Neuronal stem cell (in vitro differentiated cells): ENCODE results near the gene DAPK1.

Experiments used
- DNase-seq: peaks from one replicate; pipeline ENCODE4 v3.0.0-alpha.2; 2013; ENCODE audit warnings: low spot score
- H2AFZ ChIP-seq: one replicate; pipeline ENCODE4 v1.6.1; 2013; ENCODE audit warnings: mild to moderate bottlenecking, low read length, inconsistent platforms
- H2AK5ac ChIP-seq: 2 replicates; pipeline ENCODE4 v1.6.1; 2013; ENCODE audit warnings: low read depth, mild to moderate bottlenecking, inconsistent platforms, low read length, moderate library complexity, mixed read lengths
- H2BK120ac ChIP-seq: 2 replicates; pipeline ENCODE4 v1.6.1; 2013; ENCODE audit warnings: low read depth, mild to moderate bottlenecking, inconsistent platforms, low read length, moderate library complexity, mixed read lengths
- H2BK12ac ChIP-seq: one replicate; pipeline ENCODE4 v1.6.1; 2013; ENCODE audit warnings: low read length, inconsistent platforms
- H2BK15ac ChIP-seq: 2 replicates; pipeline ENCODE4 v1.6.1; 2013; ENCODE audit warnings: mild to moderate bottlenecking, low read length, inconsistent platforms, mixed read lengths
- H2BK5ac ChIP-seq: one replicate; pipeline ENCODE4 v1.6.1; 2013; ENCODE audit warnings: inconsistent platforms, mild to moderate bottlenecking, low read length, moderate library complexity
- H3K14ac ChIP-seq: one replicate; pipeline ENCODE4 v1.6.1; 2013; ENCODE audit warnings: low read length, inconsistent platforms
- H3K18ac ChIP-seq: 2 replicates; pipeline ENCODE4 v1.6.1; 2013; ENCODE audit warnings: low read length, inconsistent platforms
- H3K23ac ChIP-seq: 2 replicates; pipeline ENCODE4 v1.6.1; 2013; ENCODE audit warnings: low read depth, mild to moderate bottlenecking, mixed read lengths, low read length, inconsistent platforms; ENCODE audit not compliant: poor library complexity
- H3K27ac ChIP-seq: replicated peaks from 3 replicates; pipeline ENCODE4 v1.5.1; 2013; ENCODE audit warnings: low read length, inconsistent platforms
- H3K27me3 ChIP-seq, 3 experiments: 2 replicates each; pipeline ENCODE4 v1.6.1; 2013; ENCODE audit warnings: low read length in 3 of 3, mild to moderate bottlenecking in 2 of 3, inconsistent platforms in 1 of 3, low read depth in 1 of 3, mixed read lengths in 1 of 3, moderate library complexity in 1 of 3; ENCODE audit not compliant: control insufficient read depth in 3 of 3, insufficient read depth in 3 of 3
- H3K36me3 ChIP-seq, 2 donors: replicated peaks in 1 of 2; 2 replicates each; pipeline ENCODE4 v1.6.1; 2013; ENCODE audit warnings: low read length in 2 of 2; ENCODE audit not compliant: control insufficient read depth in 2 of 2, insufficient read depth in 2 of 2
- H3K4ac ChIP-seq: 2 replicates; pipeline ENCODE4 v1.6.1; 2013; ENCODE audit warnings: inconsistent platforms, mild to moderate bottlenecking, low read length, moderate library complexity
- H3K4me1 ChIP-seq, 2 donors: 1 replicate in 1 of 2; 2 replicates in 1 of 2; pipeline ENCODE4 v1.6.1; 2013; ENCODE audit warnings: low read length in 2 of 2, low read depth in 1 of 2; ENCODE audit not compliant: control insufficient read depth in 2 of 2, insufficient read depth in 1 of 2
- H3K4me2 ChIP-seq: one replicate; pipeline ENCODE4 v1.6.1; 2013; ENCODE audit warnings: mild to moderate bottlenecking, low read length, inconsistent platforms; ENCODE audit not compliant: insufficient read depth, poor library complexity, severe bottlenecking
- H3K4me3 ChIP-seq, 2 donors: 2 replicates each; pipeline ENCODE4 v1.5.1; 2013; ENCODE audit warnings: low read length in 2 of 2, mild to moderate bottlenecking in 2 of 2, inconsistent platforms in 1 of 2, moderate library complexity in 1 of 2
- H3K79me1 ChIP-seq: one replicate; pipeline ENCODE4 v1.6.1; 2013; ENCODE audit warnings: low read depth, mild to moderate bottlenecking, inconsistent platforms, low read length, moderate library complexity
- H3K9ac ChIP-seq: one replicate; pipeline ENCODE4 v1.6.1; 2013; ENCODE audit warnings: mild to moderate bottlenecking, low read depth, low read length, inconsistent platforms; ENCODE audit not compliant: poor library complexity
- H3K9me3 ChIP-seq, 2 donors: replicated peaks in 1 of 2; 2 replicates each; pipeline versions ENCODE3 to v1.6.1; 2013; ENCODE audit warnings: low read length in 2 of 2, mild to moderate bottlenecking in 2 of 2, inconsistent platforms in 1 of 2, low read depth in 1 of 2, mixed read lengths in 1 of 2, moderate library complexity in 1 of 2; ENCODE audit not compliant: control insufficient read depth in 2 of 2, insufficient read depth in 1 of 2
- H4K8ac ChIP-seq: one replicate; pipeline ENCODE4 v1.6.1; 2013; ENCODE audit warnings: low read depth, mild to moderate bottlenecking, inconsistent platforms, low read length, moderate library complexity
- H4K91ac ChIP-seq: one replicate; pipeline ENCODE4 v1.6.1; 2013; ENCODE audit warnings: low read length, low read depth, mild to moderate bottlenecking, inconsistent platforms; ENCODE audit not compliant: poor library complexity
- WGBS, 2 donors: extraction: QIAGEN DNeasy Blood & Tissue Kit; methylation state at CpG; one replicate each; pipeline ENCODE4 v1.1.7; 2013; ENCODE audit warnings: missing lambda C conversion rate in 2 of 2, mixed read lengths in 1 of 2; ENCODE audit not compliant: insufficient read length in 2 of 2, insufficient replicate concordance in 1 of 2; ENCODE audit errors: extremely low coverage in 2 of 2; 5-methylcytosine and 5-hydroxymethylcytosine counted together

The DAPK1 gene

GRCh38 chr9:87498046-87498810 is 561 bp downstream of the DAPK1 start:
- Histone ChIP-seq H3K9me3 (no peaks in the 10 kb centered on the region), H3K36me3 (peaks cover 3 to 42% of the 10 kb centered on the region in 2 donors), H3K18ac (peak overlapping the region; percentile 98), H2BK5ac (peak overlapping the region; percentile 82), H3K9ac (peak overlapping the region; percentile 98), H3K79me1 (peaks cover 7% of the 10 kb centered on the region), H3K14ac (peak overlapping the region; percentile 92), H3K4me3 (peak overlapping the region; percentile 64 to 96), H3K4me1 (peaks cover 0 to 4% of the 10 kb centered on the region in 2 donors), H3K4me2 (peak overlapping the region; percentile 90), H2AK5ac (peak overlapping the region; percentile 41), H4K91ac (no peak overlapping the region), H2AFZ (peak overlapping the region; percentile 99), H2BK12ac (peak overlapping the region; percentile 52), H3K4ac (peak overlapping the region; percentile 43), H3K23ac (peak overlapping the region; percentile 95), H4K8ac (peak overlapping the region; percentile 43), H3K27me3 (peaks cover 0 to 3% (median 0%) of the 10 kb centered on the region in 3 experiments), H2BK15ac (peak overlapping the region; percentile 83), H2BK120ac (peak overlapping the region; percentile 93), H3K27ac (peak overlapping the region; percentile 61)
- no CpG with 5 or more reads among the region's 80 CpGs for WGBS, 2 donors
- DNase-seq = peak; percentile 66

DNA sequence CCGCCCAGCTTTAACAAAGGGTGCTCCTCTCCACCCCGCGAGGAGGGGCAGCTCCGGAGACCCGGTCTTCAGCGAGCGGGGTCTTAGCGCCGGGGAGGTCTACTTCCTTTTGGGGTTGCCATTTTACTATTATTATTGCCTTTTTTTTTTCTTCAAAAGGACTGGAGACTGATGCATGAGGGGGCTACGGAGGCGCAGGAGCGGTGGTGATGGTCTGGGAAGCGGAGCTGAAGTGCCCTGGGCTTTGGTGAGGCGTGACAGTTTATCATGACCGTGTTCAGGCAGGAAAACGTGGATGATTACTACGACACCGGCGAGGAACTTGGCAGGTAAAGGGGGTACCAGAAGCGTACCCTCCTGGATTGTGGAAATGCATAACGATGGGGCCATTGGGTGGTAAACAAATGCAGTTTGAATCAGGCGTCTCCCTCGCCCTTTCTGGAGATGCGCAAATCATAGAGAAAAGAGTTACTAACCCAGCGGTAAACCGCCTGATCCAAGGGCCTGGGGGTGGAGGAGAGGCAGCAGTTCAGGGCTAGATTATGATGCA is 1.2 kb downstream of the DAPK1 start:
- DNase-seq = peak; percentile 9
- peak overlapping the region; percentile 98 for H3K18ac ChIP-seq
- H3K9ac ChIP-seq = peak overlapping the region; percentile 98
- no peak overlapping the region for H3K27ac ChIP-seq
- no peak overlapping the region for H2BK15ac ChIP-seq
- peak overlapping the region; percentile 99 for H2AFZ ChIP-seq
- H2BK5ac ChIP-seq = peak overlapping the region; percentile 82
- peaks cover 5 to 48% of the 10 kb centered on the region in 2 donors for H3K36me3 ChIP-seq
- peak overlapping the region; percentile 93 for H2BK120ac ChIP-seq
- no peak overlapping the region for H4K91ac ChIP-seq
- H3K9me3 ChIP-seq = no peaks in the 10 kb centered on the region
- H3K79me1 ChIP-seq = peaks cover 7% of the 10 kb centered on the region
- H4K8ac ChIP-seq = no peak overlapping the region
- peaks cover 0 to 3% (median 0%) of the 10 kb centered on the region in 3 experiments for H3K27me3 ChIP-seq
- H2BK12ac ChIP-seq = peak overlapping the region; percentile 52
- H3K14ac ChIP-seq = peak overlapping the region; percentile 92
- peak overlapping the region; percentile 95 for H3K23ac ChIP-seq
- peak overlapping the region; percentile 41 for H2AK5ac ChIP-seq
- peak overlapping the region; percentile 64 to 96 for H3K4me3 ChIP-seq
- peak overlapping the region; percentile 43 for H3K4ac ChIP-seq
- peaks cover 0 to 4% of the 10 kb centered on the region in 2 donors for H3K4me1 ChIP-seq
- H3K4me2 ChIP-seq = peak overlapping the region; percentile 90
- WGBS, 2 donors = no CpG with 5 or more reads among the region's 26 CpGs

DNA sequence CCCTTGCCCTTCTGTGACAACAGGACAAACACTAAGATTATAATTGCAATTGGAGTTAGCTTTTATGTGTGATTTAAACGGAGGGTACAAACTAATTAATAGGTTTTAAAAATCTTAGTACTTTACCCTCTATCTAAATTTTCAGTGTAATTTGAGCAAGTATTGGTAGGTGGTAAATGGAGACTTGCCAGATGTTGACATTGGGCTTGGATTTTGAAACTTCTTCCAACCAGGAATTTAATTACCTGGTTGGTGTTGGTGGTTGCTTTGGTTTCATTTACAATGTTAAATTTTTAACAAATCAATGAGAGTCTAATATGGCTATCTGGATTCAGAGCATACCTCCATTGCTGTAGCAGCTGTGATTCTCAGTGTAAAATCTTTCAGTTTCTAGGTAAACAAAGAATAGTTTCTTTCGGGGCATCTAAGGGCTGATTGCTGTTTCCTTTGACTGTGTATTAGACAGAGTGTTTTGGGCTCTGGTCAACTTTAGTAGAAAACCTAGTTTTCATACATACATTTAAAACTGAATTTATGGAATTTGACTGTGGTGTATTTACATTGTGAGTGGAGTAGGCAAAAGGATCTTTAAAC is 1.9 kb downstream of the DAPK1 start:
- H3K14ac ChIP-seq = no peak overlapping the region
- no peak overlapping the region for H3K27ac ChIP-seq
- H3K9ac ChIP-seq = no peak overlapping the region
- H2AFZ ChIP-seq = peak overlapping the region; percentile 99
- H3K4me3 ChIP-seq = peak overlapping the region in 1 of 2 donors; percentile 64
- no peak overlapping the region for H2BK120ac ChIP-seq
- no peak overlapping the region for H3K4me2 ChIP-seq
- H3K18ac ChIP-seq = no peak overlapping the region
- peaks cover 0 to 4% of the 10 kb centered on the region in 2 donors for H3K4me1 ChIP-seq
- no CpG with 5 or more reads among the region's 2 CpGs for WGBS, 2 donors
- H2BK15ac ChIP-seq = no peak overlapping the region
- H3K4ac ChIP-seq = no peak overlapping the region
- peaks cover 7% of the 10 kb centered on the region for H3K79me1 ChIP-seq
- no peaks in the 10 kb centered on the region for H3K27me3 ChIP-seq
- no peak overlapping the region for H2AK5ac ChIP-seq
- no peak overlapping the region for H4K91ac ChIP-seq
- H3K9me3 ChIP-seq = peaks cover 0 to 3% of the 10 kb centered on the region in 2 donors
- H3K23ac ChIP-seq = no peak overlapping the region
- H3K36me3 ChIP-seq = peaks cover 5 to 54% of the 10 kb centered on the region in 2 donors
- no peak overlapping the region for H2BK12ac ChIP-seq
- no peak overlapping the region for H2BK5ac ChIP-seq
- DNase-seq = no peak
- H4K8ac ChIP-seq = no peak overlapping the region
